GM04504 (cell line): ENCODE measurements around the gene MICALL2.

ENCODE experiments used
- DNase-seq: peaks from one replicate; pipeline ENCODE4 v3.0.0-alpha.2; 2012; ENCODE audit warnings: low read depth

The MICALL2 gene

DNA sequence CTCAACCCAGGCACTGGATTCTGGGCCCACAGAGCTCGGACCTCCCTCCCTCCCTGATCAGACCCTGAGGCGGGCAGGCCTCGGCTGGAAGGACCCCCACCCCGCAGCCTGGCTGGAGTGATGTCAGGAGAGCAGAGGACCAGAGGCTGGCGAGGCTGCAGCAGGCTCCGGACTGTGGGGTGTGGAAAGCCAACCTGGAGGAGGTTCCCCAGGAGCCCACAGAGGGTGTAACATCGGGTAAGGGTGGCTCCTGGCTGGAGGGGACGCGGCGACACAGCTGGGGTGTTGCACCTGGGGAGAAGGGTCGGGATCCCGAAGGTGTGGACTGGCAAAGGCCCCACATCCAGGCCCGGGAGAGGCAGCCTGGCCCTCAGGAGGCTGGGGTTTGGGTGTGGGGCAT, 8.9 kb upstream of the MICALL2 start:
- DNase-seq, result no peak

GRCh38 chr7:1466524-1467271, 7.4 kb upstream of the MICALL2 start:
- DNase-seq, result peak; percentile 26

- DNase-seq, result no peak
Observed at GRCh38 chr7:1464694-1465093, 5.4 kb upstream of the MICALL2 start.

GRCh38 chr7:1463676-1464223, 4.5 kb upstream of the MICALL2 start:
- DNase-seq, result no peak

DNA sequence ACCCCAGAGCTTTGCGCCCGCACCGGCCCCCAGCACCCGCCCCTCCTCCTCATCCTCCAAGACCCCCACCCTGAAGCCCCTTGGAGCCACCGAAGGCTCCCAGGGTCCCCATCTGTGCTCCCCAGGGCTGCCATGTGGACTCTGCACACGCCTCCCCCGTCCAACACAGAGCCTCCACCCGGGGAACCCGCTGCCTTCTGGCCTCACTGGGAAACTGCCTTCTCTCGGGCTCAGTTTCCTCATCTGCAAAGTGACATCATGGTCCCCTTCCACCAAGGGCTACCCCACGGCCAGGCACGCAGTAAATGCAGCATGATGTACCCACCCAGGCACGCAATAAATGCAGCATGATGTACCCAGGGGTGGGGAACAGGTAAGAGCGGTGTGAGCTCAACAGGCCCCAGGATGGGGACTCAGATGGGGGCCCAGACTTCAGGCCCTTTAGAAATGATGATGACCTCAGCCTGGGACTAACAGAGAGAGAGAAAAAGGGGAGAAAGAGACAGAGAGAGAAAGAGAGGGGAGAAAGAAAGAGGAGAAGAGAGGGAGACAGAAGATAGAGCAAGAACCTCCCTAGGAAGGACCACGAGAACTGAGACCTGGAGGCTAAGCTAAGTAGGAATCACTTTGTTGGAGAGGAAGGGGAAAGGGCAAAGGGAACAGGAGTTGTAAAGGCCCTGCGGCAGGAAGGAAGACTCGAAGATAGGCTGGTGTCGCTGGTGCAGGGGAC, 2.5 kb upstream of the MICALL2 start:
- DNase-seq, result no peak

GRCh38 chr7:1460821-1461645, 1.8 kb upstream of the MICALL2 start:
- DNase-seq, result peak; percentile 45

DNA sequence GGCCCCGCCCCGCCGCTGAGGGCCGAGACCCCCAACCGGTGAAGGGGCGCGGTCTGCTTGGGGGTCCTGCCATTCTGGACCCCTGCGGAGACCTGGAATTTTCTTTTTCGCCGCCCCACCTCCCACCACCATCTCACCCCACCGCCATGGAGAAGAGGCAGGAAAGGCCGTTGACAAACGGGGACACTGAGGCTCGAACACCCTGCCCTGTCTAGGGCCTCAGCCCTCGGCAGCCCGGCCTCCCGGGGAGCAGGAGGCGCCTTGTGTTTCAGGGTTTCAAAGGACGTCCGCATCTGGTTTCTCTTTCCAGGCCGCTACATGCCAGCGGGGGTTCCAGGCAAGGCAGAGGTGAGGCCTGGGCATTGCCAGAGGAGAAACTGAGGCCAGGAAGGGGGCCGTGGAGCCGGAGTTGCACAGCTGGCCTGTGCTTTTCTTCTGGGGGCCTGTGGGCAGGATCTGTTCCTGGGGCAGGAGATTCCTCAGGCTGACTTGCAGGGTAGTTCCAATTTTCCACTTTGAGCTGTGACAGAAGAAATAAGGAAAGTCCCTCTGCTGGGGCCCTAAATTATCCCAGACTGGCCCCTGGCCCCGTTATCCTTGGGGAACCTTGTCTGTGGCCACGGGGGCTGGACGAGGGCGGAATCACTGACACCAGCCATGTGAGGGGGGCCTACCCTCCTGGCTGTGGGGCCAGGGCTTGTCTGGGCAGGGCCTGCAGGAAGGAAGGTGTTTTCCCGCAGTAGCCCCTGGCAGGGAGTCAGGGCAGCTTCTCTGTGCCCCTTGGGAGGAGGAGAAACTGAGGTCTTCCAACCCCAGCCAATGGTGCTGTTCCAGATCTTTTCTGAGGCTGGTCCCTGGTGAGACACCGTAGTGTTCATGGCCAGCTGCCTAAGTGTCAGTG, 900 bp upstream of the MICALL2 start:
- no peak for DNase-seq

- DNase-seq, result peak; percentile 97
Observed at GRCh38 chr7:1459512-1459892, 232 bp upstream of the MICALL2 start.

GRCh38 chr7:1457949-1458682, 1.2 kb downstream of the MICALL2 start:
- no peak for DNase-seq

- no peak for DNase-seq
Observed at GRCh38 chr7:1457059-1457948, 2.0 kb downstream of the MICALL2 start.

GRCh38 chr7:1455955-1456354, 3.3 kb downstream of the MICALL2 start:
- DNase-seq, result no peak

DNA sequence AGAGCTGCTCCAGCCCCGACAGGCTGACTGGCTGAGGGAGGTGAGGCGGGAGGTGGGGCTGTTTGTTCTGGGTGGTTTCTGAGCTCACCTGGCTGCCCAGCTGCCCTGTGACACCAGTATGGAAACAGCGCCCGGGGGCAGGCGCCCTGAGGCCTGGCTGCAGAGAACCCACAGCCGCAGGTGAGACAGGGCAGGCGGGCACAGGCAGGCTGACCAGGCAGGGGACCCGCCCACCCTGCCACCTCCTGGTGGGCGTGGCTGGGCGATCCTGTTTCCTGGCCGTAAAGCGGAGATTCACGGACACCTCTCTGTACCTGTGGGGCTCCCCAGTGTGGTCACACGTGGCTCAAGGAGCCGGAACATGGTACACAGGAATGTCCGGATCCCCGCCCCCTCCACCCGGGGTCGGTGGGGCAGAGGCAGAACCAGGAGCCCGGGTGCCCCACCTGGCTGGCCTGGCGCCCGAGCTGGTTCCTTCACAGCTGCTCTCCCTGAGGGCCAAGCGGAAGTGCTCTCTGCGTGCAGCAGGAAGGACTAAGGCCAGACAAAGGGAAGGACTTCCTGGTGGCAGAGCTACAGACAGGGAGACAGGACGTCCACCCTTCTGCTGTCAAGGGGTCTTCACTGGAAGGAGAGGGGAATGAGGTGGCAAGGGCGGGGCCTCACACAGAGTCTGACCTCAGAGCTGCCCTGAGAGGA, 3.9 kb downstream of the MICALL2 start:
- DNase-seq, result no peak

GRCh38 chr7:1454542-1454941, 4.7 kb downstream of the MICALL2 start:
- DNase-seq, result no peak

GRCh38 chr7:1452205-1452604, 7.1 kb downstream of the MICALL2 start:
- no peak for DNase-seq

GRCh38 chr7:1450987-1451386, 8.3 kb downstream of the MICALL2 start:
- no peak for DNase-seq

GRCh38 chr7:1450431-1450830, 8.8 kb downstream of the MICALL2 start:
- DNase-seq, result no peak

GRCh38 chr7:1449951-1450350, 9.3 kb downstream of the MICALL2 start:
- DNase-seq, result no peak

DNA sequence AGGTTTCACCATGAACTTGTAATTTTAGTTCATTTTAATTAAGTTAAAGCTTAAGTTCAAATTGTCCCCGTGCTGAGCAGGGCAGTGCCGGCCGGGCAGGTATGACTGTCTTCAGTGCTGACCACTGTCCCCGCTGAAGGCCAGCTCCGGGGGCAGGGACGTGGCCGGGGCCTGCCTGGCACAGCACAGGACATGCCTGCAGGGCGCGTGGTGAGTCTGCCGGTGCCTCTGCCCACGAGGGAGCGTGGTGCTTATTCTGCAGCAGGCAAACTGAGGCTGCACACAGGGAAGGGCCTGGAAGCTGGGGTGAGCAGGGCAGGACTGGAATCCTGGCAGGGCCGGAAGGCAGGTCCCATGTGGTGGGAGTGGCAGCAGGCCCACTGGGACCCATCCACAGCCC, 9.8 kb downstream of the MICALL2 start:
- no peak for DNase-seq

DNA sequence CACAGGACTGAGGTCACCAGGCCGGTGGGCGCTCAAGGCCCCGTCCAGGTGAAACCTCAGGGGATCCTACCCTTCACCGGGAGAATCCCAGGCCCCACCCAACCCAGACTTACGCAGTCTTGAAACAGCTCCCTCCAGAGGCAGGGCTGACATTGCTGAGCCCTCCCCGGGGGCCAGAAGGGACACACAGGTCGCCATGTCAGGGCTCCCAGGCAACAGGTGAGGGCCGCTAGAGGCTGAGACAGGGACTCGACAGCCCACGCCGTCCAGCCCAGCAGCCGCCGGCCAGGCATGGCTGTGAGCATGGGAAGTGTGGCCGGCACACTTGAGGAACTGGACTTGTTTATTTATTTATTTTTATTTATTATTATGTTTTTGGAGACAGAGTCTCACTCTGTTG, 10.3 kb downstream of the MICALL2 start:
- no peak for DNase-seq
